ENCODE measurements around the gene MPV17.
"Not testable (repeated sequence)": the region's sequence is repeated elsewhere in the genome, so short reads cannot be mapped to it uniquely, and the experiment has no call there.

Gene MPV17

GRCh38 chr2:27297195-27297594, 25.7 kb downstream of the MPV17 start:
- DNase-seq (ENCODE audit: low spot score): no peak

- no peak for DNase-seq (ENCODE audit: low spot score)
These were observed 26.4 kb downstream of the MPV17 start for GRCh38 chr2:27296481-27296880.

- no peak for DNase-seq (ENCODE audit: low spot score)
These were observed 28.0 kb downstream of the MPV17 start for GRCh38 chr2:27294928-27295327.

- no peak for DNase-seq (ENCODE audit: low spot score)
These were observed 31.0 kb downstream of the MPV17 start for GRCh38 chr2:27291865-27292264.

- no peak for DNase-seq (ENCODE audit: low spot score)
These were observed 32.3 kb downstream of the MPV17 start for GRCh38 chr2:27290549-27290948.

- no peak for DNase-seq (ENCODE audit: low spot score)
These were observed 34.3 kb downstream of the MPV17 start for GRCh38 chr2:27288610-27289009.

GRCh38 chr2:27285481-27285880, 37.4 kb downstream of the MPV17 start:
- no peak for DNase-seq (ENCODE audit: low spot score)

- DNase-seq (ENCODE audit: low spot score): no peak
These were observed 37.9 kb downstream of the MPV17 start for GRCh38 chr2:27284996-27285395.

- no peak for DNase-seq (ENCODE audit: low spot score)
These were observed 40.0 kb downstream of the MPV17 start for GRCh38 chr2:27282892-27283291.

GRCh38 chr2:27281855-27282559, 40.9 kb downstream of the MPV17 start, which contains the start of gene TRIM54:
TRIM54 (plus strand) TSS chr2:27282429; CDS start chr2:27282732, 303 bp downstream.
- peak; percentile 45 for DNase-seq (ENCODE audit: low spot score)

DNA sequence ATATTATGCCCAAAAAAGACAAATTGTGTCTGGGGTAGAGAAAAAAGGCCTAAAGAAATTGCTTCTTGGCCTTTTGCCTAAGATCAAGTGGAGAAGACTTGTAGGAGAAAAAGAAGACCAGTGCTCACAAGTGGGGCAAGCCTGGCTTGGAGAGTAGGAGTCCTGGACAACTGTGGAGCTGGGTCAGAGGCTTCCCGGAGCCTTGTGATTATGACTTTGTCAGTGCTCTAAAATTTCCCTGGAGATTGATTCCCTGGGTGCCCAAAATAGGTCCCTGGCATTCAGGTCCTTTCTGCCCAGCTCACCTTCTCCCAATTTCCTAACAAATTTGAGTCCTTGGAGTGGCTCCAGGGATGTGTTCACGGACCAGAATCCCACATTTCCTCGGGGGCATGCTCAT, 41.5 kb downstream of the MPV17 start:
- no peak for DNase-seq (ENCODE audit: low spot score)

GRCh38 chr2:27280826-27281225, 42.1 kb downstream of the MPV17 start:
- DNase-seq (ENCODE audit: low spot score): no peak

DNA sequence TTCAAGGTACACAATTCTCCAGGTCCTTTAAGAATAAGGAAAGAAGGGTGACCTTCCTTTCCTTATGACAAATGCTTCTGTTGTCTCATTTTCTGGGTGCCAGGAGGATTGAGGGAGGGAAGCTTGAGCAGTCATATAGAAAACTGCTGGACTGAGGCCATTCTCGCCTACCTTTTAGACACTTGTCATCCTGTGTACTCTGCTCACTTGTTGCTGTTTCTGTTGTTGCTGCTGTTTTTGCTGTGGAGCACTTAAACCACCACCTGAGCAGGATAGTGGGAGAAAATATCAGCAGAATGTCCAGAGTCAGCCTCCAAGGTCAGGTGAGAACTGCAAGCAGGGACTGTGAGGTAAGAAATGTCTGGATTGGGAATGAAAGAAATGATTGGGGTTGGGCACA, 44.9 kb downstream of the MPV17 start:
- DNase-seq (ENCODE audit: low spot score): peak; percentile 23

GRCh38 chr2:27275211-27276150, 47.4 kb downstream of the MPV17 start, which contains the start of gene DNAJC5G:
DNAJC5G (plus strand) TSS chr2:27275433; CDS start chr2:27276729, 1,296 bp downstream.
- no peak for DNase-seq (ENCODE audit: low spot score)

DNA sequence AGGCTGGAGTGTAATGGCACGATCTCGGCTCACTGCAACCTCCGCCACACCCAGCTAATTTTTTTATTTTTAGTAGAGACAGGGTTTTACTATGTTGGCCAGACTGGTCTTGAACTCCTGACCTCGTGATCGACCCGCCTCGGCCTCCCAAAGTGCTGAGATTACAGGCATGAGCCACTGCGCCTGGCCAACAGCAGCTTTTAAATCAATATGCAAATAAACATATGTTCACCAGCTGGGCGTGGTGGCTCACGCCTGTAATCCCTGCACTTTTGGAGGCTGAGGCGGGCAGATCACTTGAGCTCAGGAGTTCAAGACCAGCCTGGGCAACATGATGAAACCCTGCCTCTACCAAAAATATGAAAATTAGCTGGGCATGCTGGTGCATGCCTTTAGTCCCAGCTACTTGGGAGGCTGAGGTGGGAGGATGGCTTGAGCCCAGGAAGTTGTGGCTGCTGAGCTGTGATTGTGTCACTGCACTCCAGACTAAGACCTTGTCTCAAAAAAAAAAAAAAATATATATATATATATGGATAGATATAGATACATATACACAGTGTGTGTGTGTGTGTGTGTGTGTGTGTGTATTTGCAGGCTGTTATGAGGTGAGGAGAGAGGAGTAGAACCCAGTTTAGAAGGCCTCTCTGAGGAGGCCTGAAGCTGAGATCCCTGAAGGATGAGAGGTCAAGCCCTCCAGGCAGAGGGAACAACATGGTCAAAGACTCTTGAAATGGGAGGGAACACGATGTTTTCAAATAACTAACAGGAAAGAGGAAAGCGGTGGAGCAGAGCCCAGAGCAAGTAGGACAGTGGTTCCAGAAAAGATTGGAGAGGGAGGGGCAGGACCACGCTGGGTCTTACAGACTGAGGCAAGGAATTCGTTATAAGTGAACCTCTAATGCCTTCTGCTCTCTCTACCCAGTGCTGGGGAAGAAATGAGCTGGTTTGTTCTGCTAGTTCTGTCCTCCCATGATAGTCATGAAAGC, 50.1 kb downstream of the MPV17 start:
- not testable (repeated sequence) for DNase-seq (ENCODE audit: low spot score)

DNA sequence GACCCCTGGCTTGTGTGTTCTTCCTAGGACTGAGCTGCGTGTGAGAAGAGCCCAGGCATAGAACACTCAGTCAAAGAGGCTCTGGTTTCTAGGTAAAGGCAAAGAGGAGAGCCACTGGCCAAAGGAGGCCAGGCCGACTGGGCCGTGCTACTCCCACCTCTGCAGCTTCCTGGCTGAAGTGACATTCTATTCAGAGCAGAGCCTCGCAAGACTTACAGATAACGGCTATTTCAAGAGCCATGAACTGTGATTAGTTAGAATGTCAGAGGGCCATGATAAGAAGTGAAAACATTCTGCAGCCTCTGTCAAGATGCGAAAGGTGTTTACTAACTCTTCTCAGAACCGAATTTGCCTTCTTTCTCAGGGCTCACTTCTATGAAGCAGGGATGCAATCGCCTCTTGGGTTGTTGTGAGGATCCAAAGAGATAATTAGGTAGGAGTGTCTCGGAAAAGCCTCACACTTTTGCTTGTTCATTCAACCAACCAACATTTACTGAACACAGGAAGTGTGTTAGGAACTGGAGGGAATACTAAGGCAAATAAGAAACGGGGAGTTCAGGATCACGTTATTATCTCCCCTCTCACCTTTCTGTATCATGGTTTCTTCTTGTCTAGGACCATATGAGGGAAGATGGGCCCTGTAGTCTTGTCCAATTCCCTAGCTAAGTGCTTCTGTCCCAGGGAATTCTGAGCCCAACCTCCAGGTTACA, 51.1 kb downstream of the MPV17 start:
- DNase-seq (ENCODE audit: low spot score): no peak

GRCh38 chr2:27270670-27271069, 52.2 kb downstream of the MPV17 start:
- DNase-seq (ENCODE audit: low spot score): no peak

GRCh38 chr2:27270131-27270530, 52.8 kb downstream of the MPV17 start:
- DNase-seq (ENCODE audit: low spot score): no peak

DNA sequence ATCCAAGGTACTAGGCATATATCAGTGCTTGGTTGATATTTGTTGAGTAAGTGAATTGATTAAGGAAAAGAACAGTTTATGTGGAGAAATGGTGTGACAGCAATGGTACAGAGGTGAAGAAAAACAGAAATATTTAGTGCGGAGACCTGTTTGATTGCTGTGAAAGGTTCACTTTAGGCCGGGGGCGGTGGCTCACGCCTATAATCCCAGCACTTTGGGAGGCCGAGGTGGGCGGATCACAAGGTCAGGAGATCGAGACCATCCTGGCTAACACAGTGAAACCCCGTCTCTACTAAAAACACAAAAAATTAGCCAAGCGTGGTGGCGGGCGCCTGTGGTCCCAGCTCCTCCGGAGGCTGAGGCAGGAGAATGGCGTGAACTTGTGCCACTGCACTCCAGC, 54.6 kb downstream of the MPV17 start:
- DNase-seq (ENCODE audit: low spot score): not testable (repeated sequence)

DNA sequence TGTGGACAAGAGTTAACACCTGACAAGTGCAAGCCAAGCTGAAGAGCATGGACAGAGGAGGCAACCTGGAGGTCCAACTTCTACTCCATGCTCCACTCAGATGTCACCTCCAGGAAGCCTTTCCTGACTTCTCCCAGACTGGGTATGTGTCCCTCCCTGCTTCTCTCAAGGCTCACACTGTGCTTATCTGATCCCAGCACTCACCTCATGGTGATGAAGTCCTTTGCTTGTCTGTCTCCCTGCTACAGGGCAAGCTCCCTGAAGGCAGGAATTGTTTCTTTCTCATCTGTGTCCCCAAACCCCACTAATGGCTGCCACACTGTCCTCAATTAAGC, 57.4 kb downstream of the MPV17 start:
- DNase-seq (ENCODE audit: low spot score): no peak

Measured in kidney tubule cell (primary cell).